Fibroblast of lung (primary cell): Measurements from ENCODE around the gene TOR4A.

ENCODE experiments used
- EZH2 ChIP-seq: IDR thresholded peaks from 2 replicates; pipeline ENCODE4 v1.5.1; 2012; ENCODE audit warnings: low read length, control low read depth, mild to moderate bottlenecking; ENCODE audit errors: missing control alignments
- TF ChIP-seq, protein P1 (sequence below), 2 donors: IDR thresholded peaks in 1 of 2; conservative IDR thresholded peaks in 1 of 2; 1 replicate in 1 of 2; 2 replicates in 1 of 2; pipeline ENCODE4 v1.5.1; 2011 to 2012; ENCODE audit warnings: low read length in 2 of 2, control low read depth in 1 of 2, inconsistent platforms in 1 of 2, low read depth in 1 of 2, mild to moderate bottlenecking in 1 of 2

DNA sequence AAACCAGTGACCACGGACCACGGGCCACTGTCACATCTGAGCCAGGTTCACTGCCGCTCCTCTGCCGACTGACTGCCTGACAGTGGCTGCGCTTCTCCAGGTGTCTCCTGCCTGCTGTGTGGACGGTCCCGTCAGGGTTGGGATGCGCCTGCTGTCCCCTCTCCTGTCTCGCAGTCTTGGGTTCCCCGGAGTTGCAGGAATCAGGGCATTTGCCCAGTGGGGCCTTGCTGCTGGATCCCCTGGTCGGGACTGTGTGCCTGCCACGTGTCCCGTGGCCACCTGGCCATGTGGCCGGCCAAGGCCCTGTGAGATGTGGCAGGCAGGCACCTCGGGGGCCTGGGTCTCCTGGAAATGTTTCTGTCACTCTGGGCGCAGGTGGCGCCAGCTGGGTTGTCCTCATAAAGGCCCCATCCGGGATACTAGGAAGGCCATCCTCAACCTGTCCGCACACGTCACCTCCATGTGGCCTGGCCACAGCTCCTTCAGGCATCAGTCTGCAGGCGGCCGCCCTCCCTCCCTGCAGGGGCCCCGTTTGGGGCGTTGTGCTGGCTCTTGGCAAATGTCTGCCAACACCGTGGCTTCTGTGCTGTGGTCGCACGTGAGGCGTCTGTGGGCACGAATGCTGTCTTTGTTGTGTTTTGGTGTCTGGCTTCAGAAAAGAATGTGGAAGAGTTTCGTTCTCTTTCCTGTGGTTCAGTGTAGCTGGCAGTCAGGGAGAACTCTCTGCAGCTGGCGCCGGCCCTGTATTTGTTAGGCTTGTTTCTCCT, 6.4 kb upstream of the TOR4A start:
- TF ChIP-seq, protein P1, sequence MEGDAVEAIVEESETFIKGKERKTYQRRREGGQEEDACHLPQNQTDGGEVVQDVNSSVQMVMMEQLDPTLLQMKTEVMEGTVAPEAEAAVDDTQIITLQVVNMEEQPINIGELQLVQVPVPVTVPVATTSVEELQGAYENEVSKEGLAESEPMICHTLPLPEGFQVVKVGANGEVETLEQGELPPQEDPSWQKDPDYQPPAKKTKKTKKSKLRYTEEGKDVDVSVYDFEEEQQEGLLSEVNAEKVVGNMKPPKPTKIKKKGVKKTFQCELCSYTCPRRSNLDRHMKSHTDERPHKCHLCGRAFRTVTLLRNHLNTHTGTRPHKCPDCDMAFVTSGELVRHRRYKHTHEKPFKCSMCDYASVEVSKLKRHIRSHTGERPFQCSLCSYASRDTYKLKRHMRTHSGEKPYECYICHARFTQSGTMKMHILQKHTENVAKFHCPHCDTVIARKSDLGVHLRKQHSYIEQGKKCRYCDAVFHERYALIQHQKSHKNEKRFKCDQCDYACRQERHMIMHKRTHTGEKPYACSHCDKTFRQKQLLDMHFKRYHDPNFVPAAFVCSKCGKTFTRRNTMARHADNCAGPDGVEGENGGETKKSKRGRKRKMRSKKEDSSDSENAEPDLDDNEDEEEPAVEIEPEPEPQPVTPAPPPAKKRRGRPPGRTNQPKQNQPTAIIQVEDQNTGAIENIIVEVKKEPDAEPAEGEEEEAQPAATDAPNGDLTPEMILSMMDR (conservative IDR thresholded peaks at IDR 0.05 in 1 of 2, IDR thresholded peaks at IDR 0.05 in 1 of 2; ENCODE audit: low read depth in 1 of 2, low read length in 2 of 2): no peak
- no peak for TF ChIP-seq EZH2
